K562 (cell line): ENCODE measurements around the gene CTTNBP2. TPM values are rescaled to one million over a fixed set of nuclear protein-coding genes. Genes with fewer than 3 reads are reported as not detected.
A peak's percentile ranks its signal among the peaks of the same experiment; 100 is the strongest.

Experiments
- CHD7 ChIP-seq: fragments of 200-600 bp; sonication (generic); IDR thresholded peaks from one replicate; pipeline ENCODE4 v1.6.1; 2012; ENCODE audit warnings: mild to moderate bottlenecking, low read depth, low read length, inconsistent platforms
- E2F6 ChIP-seq, 2 experiments: IDR thresholded peaks; 2 replicates each; pipeline ENCODE4 v1.6.1; 2011; ENCODE audit warnings: borderline replicate concordance in 1 of 2, control low read depth in 1 of 2, low read depth in 1 of 2, low read length in 1 of 2, mild to moderate bottlenecking in 1 of 2, mixed read lengths in 1 of 2, moderate library complexity in 1 of 2; ENCODE audit not compliant: insufficient read depth in 1 of 2, insufficient read length in 1 of 2, poor library complexity in 1 of 2, severe bottlenecking in 1 of 2; ENCODE audit errors: extremely low read depth in 1 of 2
- EP400 ChIP-seq: fragments of 450-650 bp; IDR thresholded peaks from 2 replicates; pipeline ENCODE4 v1.6.1; 2017; ENCODE audit warnings: antibody characterized with exemption, mild to moderate bottlenecking, moderate library complexity
- FOXP4 ChIP-seq: sonication (generic); formaldehyde crosslinking; IDR thresholded peaks from 2 replicates; pipeline ENCODE4 v1.8.0; 2022; ENCODE audit warnings: mild to moderate bottlenecking, missing genetic modification reagents, borderline replicate concordance
- RBFOX2 ChIP-seq: fragments of 200-400 bp; formaldehyde crosslinking; IDR thresholded peaks from 2 replicates; pipeline ENCODE4 v1.6.1; 2017; ENCODE audit warnings: low read depth, mild to moderate bottlenecking, low read length, moderate library complexity
- STAT5A ChIP-seq: IDR thresholded peaks from 2 replicates; pipeline ENCODE4 v1.6.1; 2012; ENCODE audit warnings: low read length, inconsistent platforms, borderline replicate concordance
- VEZF1 ChIP-seq: fragments of 200-800 bp; sonication (Bioruptor generic); IDR thresholded peaks from 2 replicates; pipeline ENCODE4 v1.6.1; 2017; ENCODE audit warnings: missing genetic modification characterization, missing compliant biosample characterization
- ZC3H8 ChIP-seq: fragments of 450-650 bp; IDR thresholded peaks from 2 replicates; pipeline ENCODE4 v1.6.1; 2017
- ZNF780A ChIP-seq: fragments of 250-450 bp; sonication (Bioruptor Pico); IDR thresholded peaks from 2 replicates; pipeline ENCODE4 v1.5.0; 2021; ENCODE audit warnings: mild to moderate bottlenecking
- polyA plus RNA-seq, 8 experiments: library from polyadenylated mRNA; depleted of rRNA in 4 of 8; stranded (reverse) in 5 of 8; unstranded in 3 of 8; fragments of >200 nt; fragmentation: Nextera tagmentation in 2 of 8; fragmentation: Illumina TruSeq in 1 of 8; extraction: Ambion mirVana in 2 of 8; extraction: Trizol in 1 of 8; gene quantifications; 2 replicates each; pipeline versions ENCODE4 v1.2.1 to v1.2.3, GENCODE V29; 2011 to 2014; ENCODE audit warnings: inconsistent platforms in 1 of 8, missing spikeins in 1 of 8
- total RNA-seq, 7 experiments: library from RNA; depleted of rRNA in 6 of 7; stranded (reverse); fragments of >200 nt in 6 of 7; fragmentation: Illumina TruSeq in 2 of 7; extraction: Trizol in 2 of 7; gene quantifications; 2 replicates each; pipeline versions ENCODE4 v1.2.1 to v1.2.3, GENCODE V29; 2011 to 2021; ENCODE audit warnings: low replicate concordance in 1 of 7

The CTTNBP2 gene
- total and polyA plus RNA-seq, 9 of the 15 experiments (the other 6 are each of a cell fraction or from before 2014, with no cell fraction given) = 0.05 TPM; not detected in 8

- no peak for TF ChIP-seq FOXP4 (CRISPR knock-in tag)
- TF ChIP-seq CHD7 = no peak
- TF ChIP-seq E2F6 (IDR thresholded peaks at IDR 0.05; ENCODE audit: borderline replicate concordance in 1 of 2, extremely low read depth in 1 of 2, insufficient read depth in 1 of 2, insufficient read length in 1 of 2, low read depth in 1 of 2, low read length in 1 of 2, poor library complexity in 1 of 2, severe bottlenecking in 1 of 2) = peak; percentile 86 to 93
- TF ChIP-seq STAT5A = peak; percentile 93
- TF ChIP-seq VEZF1 (CRISPR knock-in tag) = peak; percentile 56
- TF ChIP-seq EP400 = peak; percentile 55
- TF ChIP-seq ZNF780A (CRISPR knock-in tag) = no peak
- no peak for TF ChIP-seq RBFOX2
- no peak for TF ChIP-seq ZC3H8
Observed at GRCh38 chr7:117791877-117792780, 81.1 kb downstream of the CTTNBP2 start (continued).
